K562 (cell line): ENCODE measurements around the gene TAL1. TPM values are rescaled to one million over a fixed set of nuclear protein-coding genes. Genes with fewer than 3 reads are reported as not detected.
A peak's percentile ranks its signal among the peaks of the same experiment; 100 is the strongest.

ENCODE experiments used
- CUX1 ChIP-seq: fragments of 200-800 bp; sonication (Bioruptor generic); IDR thresholded peaks from 2 replicates; pipeline ENCODE4 v1.6.1; 2016; ENCODE audit warnings: missing genetic modification characterization, missing compliant biosample characterization
- ELF4 ChIP-seq: fragments of 450-650 bp; formaldehyde crosslinking; IDR thresholded peaks from 2 replicates; pipeline ENCODE4 v1.4.0; 2022; ENCODE audit warnings: missing genetic modification characterization
- ETS1 ChIP-seq: conservative IDR thresholded peaks from 2 replicates; pipeline ENCODE4 v1.6.1; 2011; ENCODE audit warnings: low read depth, mild to moderate bottlenecking, low read length; ENCODE audit not compliant: control insufficient read depth
- FOXK1 ChIP-seq: sonication (generic); formaldehyde crosslinking; IDR thresholded peaks from 2 replicates; pipeline ENCODE4 v1.8.0; 2022; ENCODE audit warnings: missing genetic modification reagents, mild to moderate bottlenecking, borderline replicate concordance
- GATAD2B ChIP-seq: fragments of 450-650 bp; IDR thresholded peaks from 2 replicates; pipeline ENCODE4 v1.6.1; 2017; ENCODE audit warnings: mild to moderate bottlenecking, borderline replicate concordance
- KLF10 ChIP-seq: fragments of 250-450 bp; sonication (Bioruptor Pico); IDR thresholded peaks from 2 replicates; pipeline ENCODE4 v1.6.1; 2021; ENCODE audit warnings: matching md5 sums
- LARP7 ChIP-seq: fragments of 450-650 bp; IDR thresholded peaks from 2 replicates; pipeline ENCODE4 v1.6.1; 2016
- PKNOX1 ChIP-seq: fragments of 450-650 bp; IDR thresholded peaks from 2 replicates; pipeline ENCODE4 v1.6.1; 2016
- POLR2A ChIP-seq: fragments of 450-650 bp; conservative IDR thresholded peaks from 2 replicates; pipeline ENCODE4 v1.6.1; 2016
- SIX5 ChIP-seq, 2 experiments: IDR thresholded peaks; 2 replicates each; pipeline ENCODE4 v1.6.1; 2011; ENCODE audit warnings: low read length in 2 of 2, borderline replicate concordance in 1 of 2, low read depth in 1 of 2, mild to moderate bottlenecking in 1 of 2, moderate library complexity in 1 of 2; ENCODE audit not compliant: insufficient read depth in 1 of 2
- SUPT5H ChIP-seq: fragments of 450-650 bp; IDR thresholded peaks from 2 replicates; pipeline ENCODE4 v1.6.1; 2016
- ZBTB11 ChIP-seq, 3 experiments: fragments of 200-800 bp in 1 of 3; fragments of 250-450 bp in 1 of 3; fragments of 450-650 bp in 1 of 3; sonication (Bioruptor Pico) in 1 of 3; sonication (Bioruptor generic) in 1 of 3; formaldehyde crosslinking in 1 of 3; IDR thresholded peaks; 2 replicates each; pipeline versions ENCODE4 v1.6.1 to v1.8.0; 2016 to 2022; ENCODE audit warnings: mild to moderate bottlenecking in 2 of 3, missing genetic modification characterization in 2 of 3, missing compliant biosample characterization in 1 of 3, moderate library complexity in 1 of 3
- ZNF551 ChIP-seq: fragments of 250-450 bp; sonication (Bioruptor Pico); IDR thresholded peaks from 2 replicates; pipeline ENCODE4 v1.5.0; 2021; ENCODE audit warnings: mild to moderate bottlenecking, moderate library complexity
- ZNF589 ChIP-seq: fragments of 200-800 bp; sonication (Bioruptor generic); IDR thresholded peaks from 2 replicates; pipeline ENCODE4 v1.6.1; 2016; ENCODE audit warnings: low read depth, missing genetic modification characterization, missing compliant biosample characterization
- polyA plus RNA-seq, 8 experiments: library from polyadenylated mRNA; depleted of rRNA in 4 of 8; stranded (reverse) in 5 of 8; unstranded in 3 of 8; fragments of >200 nt; fragmentation: Nextera tagmentation in 2 of 8; fragmentation: Illumina TruSeq in 1 of 8; extraction: Ambion mirVana in 2 of 8; extraction: Trizol in 1 of 8; gene quantifications; 2 replicates each; pipeline versions ENCODE4 v1.2.1 to v1.2.3, GENCODE V29; 2011 to 2014; ENCODE audit warnings: inconsistent platforms in 1 of 8, missing spikeins in 1 of 8
- total RNA-seq, 7 experiments: library from RNA; depleted of rRNA in 6 of 7; stranded (reverse); fragments of >200 nt in 6 of 7; fragmentation: Illumina TruSeq in 2 of 7; extraction: Trizol in 2 of 7; gene quantifications; 2 replicates each; pipeline versions ENCODE4 v1.2.1 to v1.2.3, GENCODE V29; 2011 to 2021; ENCODE audit warnings: low replicate concordance in 1 of 7

Gene TAL1
- total and polyA plus RNA-seq, 9 of the 15 experiments (the other 6 are each of a cell fraction or from before 2014, with no cell fraction given) = 18.5 to 106 (median 59.7) TPM

GRCh38 chr1:47229031-47229885 lies 2.8 kb downstream of the TAL1 start (continued):
- no peak for TF ChIP-seq ETS1
- TF ChIP-seq CUX1 (CRISPR knock-in tag) = no peak
- TF ChIP-seq LARP7 = 0 out of 2 replicates have a peak, but pooled peaks have one; percentile 15
- no peak for TF ChIP-seq ZNF589 (CRISPR knock-in tag)
- no peak for TF ChIP-seq PKNOX1
- no peak for TF ChIP-seq KLF10 (CRISPR knock-in tag)
- peak in 2 of 3 experiments; percentile 27 to 88; a peak in 3 of 6 replicates for TF ChIP-seq ZBTB11 (CRISPR knock-in tag; IDR thresholded peaks at IDR 0.05)
- TF ChIP-seq POLR2A = peak; percentile 71
- TF ChIP-seq SUPT5H = 0 out of 2 replicates have a peak, but pooled peaks have one; percentile 45
- TF ChIP-seq ZNF551 (CRISPR knock-in tag) = no peak
- peak; percentile 34; the same call in 1 of the 2 replicates for TF ChIP-seq FOXK1
- no peak for TF ChIP-seq SIX5 (IDR thresholded peaks at IDR 0.05; ENCODE audit: borderline replicate concordance in 1 of 2, insufficient read depth in 1 of 2, low read depth in 1 of 2, low read length in 2 of 2)
- TF ChIP-seq GATAD2B = peak; percentile 69; the same call in 1 of the 2 replicates
- TF ChIP-seq ELF4 (CRISPR knock-in tag) = peak; percentile 61; the same call in 1 of the 2 replicates
